ENCODE data around the gene RAX. TPM values are rescaled to one million over a fixed set of nuclear protein-coding genes. Genes with fewer than 3 reads are reported as not detected.
"Not testable (repeated sequence)": the region's sequence is repeated elsewhere in the genome, so short reads cannot be mapped to it uniquely, and the experiment has no call there.

Gene RAX
- total RNA-seq, 2 donors from 2014 or later, result not detected

GRCh38 chr18:59268721-59269562, 4.3 kb downstream of the RAX start:
- Mint-ChIP-seq H3K4me1 (peaks cover 29% of the 10 kb centered on the region), H3K4me3 (peak overlapping the region; percentile 73), H3K27ac (no peak overlapping the region), H3K27me3 (peaks cover 82% of the 10 kb centered on the region), H3K36me3 (ENCODE audit: low read depth) (peaks cover 6% of the 10 kb centered on the region)
- no peak for DNase-seq
- no peaks in the 10 kb centered on the region for H3K9me3 ChIP-seq (ENCODE audit: control insufficient read depth, low read length, poor library complexity, severe bottlenecking)
- peak; percentile 64 for ATAC-seq

GRCh38 chr18:59268127-59268720, 5.0 kb downstream of the RAX start:
- peaks cover 25% of the 10 kb centered on the region for H3K4me1 Mint-ChIP-seq
- peak overlapping the region; percentile 73 for H3K4me3 Mint-ChIP-seq
- DNase-seq (no peak), ATAC-seq (no peak)
- peaks cover 6% of the 10 kb centered on the region for H3K36me3 Mint-ChIP-seq (ENCODE audit: low read depth)
- no peaks in the 10 kb centered on the region for H3K9me3 ChIP-seq (ENCODE audit: control insufficient read depth, low read length, poor library complexity, severe bottlenecking)
- peaks cover 85% of the 10 kb centered on the region for H3K27me3 Mint-ChIP-seq
- no peak overlapping the region for H3K27ac Mint-ChIP-seq

GRCh38 chr18:59267503-59268126, 5.6 kb downstream of the RAX start:
- Mint-ChIP-seq H3K4me3 (peak overlapping the region; percentile 73), H3K36me3 (ENCODE audit: low read depth) (peaks cover 6% of the 10 kb centered on the region), H3K27ac (no peak overlapping the region), H3K27me3 (peaks cover 91% of the 10 kb centered on the region), H3K4me1 (peaks cover 25% of the 10 kb centered on the region)
- ATAC-seq (no peak), DNase-seq (no peak)
- H3K9me3 ChIP-seq (ENCODE audit: control insufficient read depth, low read length, poor library complexity, severe bottlenecking), result no peaks in the 10 kb centered on the region

- H3K9me3 ChIP-seq (ENCODE audit: control insufficient read depth, low read length, poor library complexity, severe bottlenecking), result no peaks in the 10 kb centered on the region
- Mint-ChIP-seq H3K4me1 (peaks cover 25% of the 10 kb centered on the region), H3K27ac (no peak overlapping the region), H3K36me3 (ENCODE audit: low read depth) (peaks cover 6% of the 10 kb centered on the region), H3K27me3 (peaks cover 92% of the 10 kb centered on the region), H3K4me3 (no peak overlapping the region)
- DNase-seq (no peak), ATAC-seq (no peak)
Measured at GRCh38 chr18:59266886-59267502, 6.3 kb downstream of the RAX start.

GRCh38 chr18:59266459-59266858, 6.8 kb downstream of the RAX start:
- no peak for ATAC-seq
- peaks cover 22% of the 10 kb centered on the region for H3K4me1 Mint-ChIP-seq
- DNase-seq, result no peak
- peaks cover 89% of the 10 kb centered on the region for H3K27me3 Mint-ChIP-seq
- peaks cover 6% of the 10 kb centered on the region for H3K36me3 Mint-ChIP-seq (ENCODE audit: low read depth)
- peak overlapping the region; percentile 72 for H3K4me3 Mint-ChIP-seq
- no peak overlapping the region for H3K27ac Mint-ChIP-seq
- no peaks in the 10 kb centered on the region for H3K9me3 ChIP-seq (ENCODE audit: control insufficient read depth, low read length, poor library complexity, severe bottlenecking)

GRCh38 chr18:59265974-59266369, 7.3 kb downstream of the RAX start:
- peaks cover 84% of the 10 kb centered on the region for H3K27me3 Mint-ChIP-seq
- no peak overlapping the region for H3K27ac Mint-ChIP-seq
- H3K4me3 Mint-ChIP-seq, result peak overlapping the region; percentile 72
- ATAC-seq (no peak), DNase-seq (no peak)
- peaks cover 6% of the 10 kb centered on the region for H3K36me3 Mint-ChIP-seq (ENCODE audit: low read depth)
- H3K4me1 Mint-ChIP-seq, result peaks cover 22% of the 10 kb centered on the region
- no peaks in the 10 kb centered on the region for H3K9me3 ChIP-seq (ENCODE audit: control insufficient read depth, low read length, poor library complexity, severe bottlenecking)

GRCh38 chr18:59265246-59265973, 7.8 kb downstream of the RAX start:
- Mint-ChIP-seq H3K27ac (no peak overlapping the region), H3K4me1 (peaks cover 22% of the 10 kb centered on the region), H3K36me3 (ENCODE audit: low read depth) (peaks cover 6% of the 10 kb centered on the region), H3K27me3 (peaks cover 83% of the 10 kb centered on the region), H3K4me3 (peak overlapping the region; percentile 72)
- ATAC-seq, result peak; percentile 57
- H3K9me3 ChIP-seq (ENCODE audit: control insufficient read depth, low read length, poor library complexity, severe bottlenecking), result no peaks in the 10 kb centered on the region
- no peak for DNase-seq

- Mint-ChIP-seq H3K4me3 (peak overlapping the region; percentile 72), H3K4me1 (peaks cover 17% of the 10 kb centered on the region), H3K36me3 (ENCODE audit: low read depth) (peaks cover 5% of the 10 kb centered on the region), H3K27me3 (peaks cover 78% of the 10 kb centered on the region), H3K27ac (no peak overlapping the region)
- H3K9me3 ChIP-seq (ENCODE audit: control insufficient read depth, low read length, poor library complexity, severe bottlenecking), result no peaks in the 10 kb centered on the region
- ATAC-seq (no peak), DNase-seq (no peak)
Measured at GRCh38 chr18:59264651-59265245, 8.5 kb downstream of the RAX start.

- DNase-seq, result no peak
Measured at GRCh38 chr18:59264121-59264571, 9.1 kb downstream of the RAX start.

GRCh38 chr18:59263661-59264060, 9.6 kb downstream of the RAX start:
- H3K27me3 Mint-ChIP-seq, result peaks cover 81% of the 10 kb centered on the region
- ATAC-seq, result no peak
- H3K27ac Mint-ChIP-seq, result no peak overlapping the region
- H3K9me3 ChIP-seq (ENCODE audit: control insufficient read depth, low read length, poor library complexity, severe bottlenecking), result no peaks in the 10 kb centered on the region
- H3K4me1 Mint-ChIP-seq, result peaks cover 12% of the 10 kb centered on the region
- peak overlapping the region; percentile 36 for H3K4me3 Mint-ChIP-seq
- H3K36me3 Mint-ChIP-seq (ENCODE audit: low read depth), result peaks cover 6% of the 10 kb centered on the region
- no peak for DNase-seq

More at GRCh38 chr18:59264121-59264571, 9.1 kb downstream of the RAX start:
- Mint-ChIP-seq H3K36me3 (ENCODE audit: low read depth) (peaks cover 6% of the 10 kb centered on the region), H3K27me3 (peaks cover 77% of the 10 kb centered on the region), H3K27ac (no peak overlapping the region), H3K4me1 (peaks cover 13% of the 10 kb centered on the region), H3K4me3 (no peak overlapping the region)
- no peaks in the 10 kb centered on the region for H3K9me3 ChIP-seq (ENCODE audit: control insufficient read depth, low read length, poor library complexity, severe bottlenecking)
- no peak for ATAC-seq

GRCh38 chr18:59262243-59262642, 11.0 kb downstream of the RAX start:
- H3K4me1 Mint-ChIP-seq; H3K27ac Mint-ChIP-seq; H3K9me3 ChIP-seq (ENCODE audit: control insufficient read depth, low read length, poor library complexity, severe bottlenecking); H3K36me3 Mint-ChIP-seq (ENCODE audit: low read depth); H3K4me3 Mint-ChIP-seq; ATAC-seq; DNase-seq: not testable (repeated sequence)
- H3K27me3 Mint-ChIP-seq, result peaks cover 81% of the 10 kb centered on the region

- H3K27ac Mint-ChIP-seq; H3K9me3 ChIP-seq (ENCODE audit: control insufficient read depth, low read length, poor library complexity, severe bottlenecking); H3K36me3 Mint-ChIP-seq (ENCODE audit: low read depth); DNase-seq; H3K4me1 Mint-ChIP-seq; H3K4me3 Mint-ChIP-seq; ATAC-seq: not testable (repeated sequence)
- H3K27me3 Mint-ChIP-seq, result peaks cover 81% of the 10 kb centered on the region
Measured at GRCh38 chr18:59261842-59262241, 11.4 kb downstream of the RAX start.

All from T-helper 17 cell (primary cell).